NCI-H1694 (cell line): Measurements from ENCODE around the gene GTF2IRD1.
A peak's percentile ranks its signal among the peaks of the same experiment; 100 is the strongest.
"Not testable (repeated sequence)": the region's sequence is repeated elsewhere in the genome, so short reads cannot be mapped to it uniquely, and the experiment has no call there.

Experiments used
- DNase-seq: peaks from one replicate; lab custom pipeline; 2025; lab: John Stamatoyannopoulos, UW

GTF2IRD1 gene

DNA sequence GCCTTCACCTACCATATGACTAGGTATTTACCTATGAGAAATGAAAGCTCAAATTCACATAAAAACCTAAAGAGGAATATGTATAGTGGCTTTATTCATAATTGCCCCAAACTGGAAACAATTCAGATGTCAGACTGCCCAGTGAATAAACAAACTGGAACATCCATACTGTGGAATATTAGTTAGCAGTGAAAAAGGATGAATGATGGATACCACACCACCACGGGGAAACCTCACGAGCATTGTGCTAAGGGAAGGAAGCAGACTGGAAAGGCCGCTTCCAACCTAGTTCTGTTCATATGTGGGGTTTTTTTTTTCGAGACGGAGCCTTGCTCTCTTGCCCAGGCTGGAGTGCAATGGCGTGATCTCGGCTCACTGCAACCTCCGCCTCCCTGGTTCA, 16.8 kb downstream of the GTF2IRD1 start:
- no peak for DNase-seq

DNA sequence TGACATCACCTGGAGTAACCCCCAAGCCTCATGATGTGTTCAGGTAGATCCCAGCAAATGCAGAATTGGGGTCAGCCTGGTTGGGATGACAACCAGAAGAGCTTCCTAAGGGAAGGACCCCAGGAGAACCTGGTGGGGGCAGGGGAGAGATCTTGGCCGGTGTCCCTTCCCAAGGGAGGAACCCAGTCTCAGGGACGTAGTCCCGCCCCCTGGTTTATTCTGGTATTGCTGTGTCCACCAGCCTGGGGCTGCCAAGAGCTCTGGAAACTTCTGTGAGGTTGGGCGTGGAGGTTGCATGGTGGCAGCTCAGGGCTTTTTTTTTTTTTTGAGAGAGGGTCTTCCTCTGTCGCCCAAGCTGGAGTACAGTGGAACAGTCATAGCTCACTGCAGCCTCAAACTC, 19.4 kb downstream of the GTF2IRD1 start:
- no peak for DNase-seq

DNA sequence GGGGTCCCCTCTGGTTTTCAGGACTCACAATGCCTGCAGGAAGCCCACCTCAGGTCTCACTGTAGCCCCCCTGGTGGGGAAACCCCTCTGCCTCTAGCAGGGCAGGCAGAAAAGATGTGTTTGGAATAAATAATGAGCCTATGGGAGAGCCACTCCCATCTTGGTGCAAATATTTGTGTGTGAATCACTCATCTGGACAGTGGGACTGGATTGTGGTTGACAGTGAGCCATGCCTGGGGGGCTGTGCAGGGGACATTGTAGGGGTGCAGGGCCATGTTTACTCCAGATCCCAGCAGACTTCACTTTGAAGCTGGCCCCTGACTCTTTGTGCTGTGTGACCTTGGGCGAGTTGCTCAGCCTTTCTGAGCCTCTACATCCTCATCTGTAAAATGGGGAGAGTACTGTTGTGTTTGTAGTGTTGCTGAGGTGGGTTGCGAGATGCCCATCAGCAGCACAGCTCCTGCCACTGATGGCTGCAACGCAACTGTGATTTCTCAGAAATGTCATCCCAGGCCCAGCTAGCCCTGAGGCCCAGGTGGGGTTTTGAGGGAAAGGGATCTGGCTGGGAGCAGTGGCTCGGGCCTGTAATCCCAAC, 20.7 kb downstream of the GTF2IRD1 start:
- no peak for DNase-seq

DNA sequence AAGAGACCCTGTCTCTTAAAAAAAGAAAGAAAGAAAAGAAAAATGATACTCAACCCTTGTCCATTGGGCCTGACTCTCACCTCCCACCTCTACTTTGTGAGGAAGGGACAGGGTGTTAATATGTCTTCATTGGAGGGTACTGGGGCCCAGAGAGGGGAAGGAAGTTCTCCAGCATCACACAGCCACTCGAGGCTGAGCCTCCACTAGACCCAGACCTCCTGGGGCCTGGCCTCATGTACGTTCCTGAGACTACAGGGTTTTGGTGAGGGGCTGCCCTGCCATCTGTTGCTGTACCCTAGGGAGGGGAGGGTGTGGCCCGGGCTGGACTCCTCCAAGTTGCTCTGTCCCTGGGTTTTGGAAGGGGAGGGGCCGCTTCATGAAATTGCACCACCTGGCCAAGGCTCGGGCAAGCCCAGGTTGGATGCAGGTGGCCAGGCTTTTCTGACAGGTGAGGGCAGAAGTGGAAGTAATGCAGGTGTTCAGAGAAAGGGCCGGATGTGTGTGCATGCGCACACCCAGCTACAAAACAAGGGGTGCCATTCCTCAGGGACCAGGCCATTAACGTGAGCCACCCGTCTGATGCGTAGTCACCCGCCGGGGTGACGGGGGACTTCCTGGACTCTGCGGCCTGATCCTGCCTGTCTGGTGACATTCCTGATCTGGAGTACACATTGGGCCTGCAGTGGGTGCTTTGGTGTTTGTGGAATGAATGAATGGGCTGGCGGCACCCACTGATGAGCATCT, 21.7 kb downstream of the GTF2IRD1 start:
- DNase-seq, result no peak

DNA sequence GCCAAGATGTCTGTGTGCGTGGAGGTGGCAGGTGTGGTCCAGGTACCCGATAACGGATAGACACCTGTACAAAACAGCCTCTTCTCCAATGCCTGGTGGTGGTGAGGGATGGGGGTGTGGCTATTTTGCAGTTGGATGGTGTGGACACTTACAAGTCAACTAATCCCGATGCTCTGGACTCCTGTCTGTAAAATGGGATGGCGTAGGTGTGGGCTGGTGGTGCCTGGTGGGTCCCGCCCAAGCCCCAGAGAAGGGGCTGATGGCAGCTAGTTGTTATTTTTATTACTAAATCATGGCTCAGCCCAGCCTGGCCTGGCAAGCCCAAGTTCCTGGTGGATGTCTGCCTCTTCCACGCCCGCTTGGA, 22.3 kb downstream of the GTF2IRD1 start:
- DNase-seq, result no peak

DNA sequence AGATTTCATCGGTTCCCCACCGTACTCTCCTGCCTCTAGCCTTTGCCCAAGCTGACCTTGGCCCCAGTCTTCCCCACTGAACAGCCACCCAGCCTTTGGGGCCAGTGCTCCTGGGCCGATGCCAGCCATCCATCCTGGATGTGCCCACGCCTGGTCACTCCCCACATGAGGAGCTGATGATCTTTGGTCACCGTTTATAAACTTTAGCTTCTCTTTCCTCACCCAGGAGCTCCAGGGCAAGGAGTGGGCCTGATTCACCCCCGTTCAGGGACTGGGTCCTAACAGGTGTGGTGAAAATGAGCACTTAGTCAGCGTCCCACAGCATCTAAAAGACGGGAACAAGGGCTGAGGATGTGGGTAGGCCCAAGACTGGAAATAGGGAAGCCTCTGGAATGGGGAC, 22.9 kb downstream of the GTF2IRD1 start:
- DNase-seq, result no peak

DNA sequence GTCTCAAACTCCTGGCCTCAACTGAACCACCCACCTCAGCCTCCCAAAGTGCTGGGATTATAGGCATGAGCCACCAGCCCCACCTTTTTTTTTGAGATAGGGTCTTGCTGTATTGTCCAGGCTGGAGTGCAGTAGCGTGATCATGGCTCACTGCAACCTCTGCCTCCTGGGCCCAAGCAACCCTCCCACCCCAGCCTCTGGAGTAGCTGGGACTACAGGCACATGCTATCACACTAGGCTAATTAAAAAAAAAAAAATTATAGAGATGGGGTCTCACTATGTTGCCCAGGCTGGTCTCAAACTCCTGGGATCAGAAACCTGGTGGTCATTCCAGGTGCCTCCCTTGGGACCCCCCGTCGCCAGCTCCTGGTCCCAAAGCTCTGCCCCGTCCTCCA, 25.0 kb downstream of the GTF2IRD1 start:
- no peak for DNase-seq

DNA sequence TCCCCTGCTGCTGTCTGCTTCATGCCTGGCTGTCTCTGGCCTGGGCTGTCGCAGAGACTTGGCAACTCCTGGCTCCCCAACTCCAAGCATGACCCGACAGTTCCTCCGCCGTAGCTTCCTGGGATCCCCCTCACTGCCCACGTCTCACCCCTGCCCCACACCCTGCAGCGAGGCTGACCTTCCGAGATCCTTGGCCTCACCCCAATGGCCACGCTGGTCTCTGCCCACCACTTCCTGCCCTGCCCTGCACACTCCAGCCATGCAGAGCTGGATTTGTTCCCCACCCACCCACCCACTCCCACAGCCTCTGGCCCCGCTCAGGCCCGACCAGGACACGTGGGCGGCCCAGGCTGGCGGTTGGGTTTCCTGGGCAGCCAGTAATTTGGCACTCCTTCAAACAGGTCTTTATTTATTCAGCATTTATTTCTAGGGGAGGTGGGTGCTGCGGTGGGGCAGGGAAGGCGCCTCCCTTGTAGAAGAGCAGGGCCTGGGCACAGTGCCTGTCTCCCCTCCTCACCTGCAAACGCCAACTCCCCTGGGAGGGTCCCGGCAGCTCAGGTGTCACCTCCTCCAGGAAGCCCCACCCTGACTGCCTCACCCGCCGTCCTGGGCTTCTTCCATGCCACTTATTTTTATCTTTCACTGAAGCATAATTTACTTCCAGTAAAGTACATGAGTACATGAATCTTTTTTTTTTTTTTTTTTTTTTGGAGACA, 25.5 kb downstream of the GTF2IRD1 start:
- no peak for DNase-seq

DNA sequence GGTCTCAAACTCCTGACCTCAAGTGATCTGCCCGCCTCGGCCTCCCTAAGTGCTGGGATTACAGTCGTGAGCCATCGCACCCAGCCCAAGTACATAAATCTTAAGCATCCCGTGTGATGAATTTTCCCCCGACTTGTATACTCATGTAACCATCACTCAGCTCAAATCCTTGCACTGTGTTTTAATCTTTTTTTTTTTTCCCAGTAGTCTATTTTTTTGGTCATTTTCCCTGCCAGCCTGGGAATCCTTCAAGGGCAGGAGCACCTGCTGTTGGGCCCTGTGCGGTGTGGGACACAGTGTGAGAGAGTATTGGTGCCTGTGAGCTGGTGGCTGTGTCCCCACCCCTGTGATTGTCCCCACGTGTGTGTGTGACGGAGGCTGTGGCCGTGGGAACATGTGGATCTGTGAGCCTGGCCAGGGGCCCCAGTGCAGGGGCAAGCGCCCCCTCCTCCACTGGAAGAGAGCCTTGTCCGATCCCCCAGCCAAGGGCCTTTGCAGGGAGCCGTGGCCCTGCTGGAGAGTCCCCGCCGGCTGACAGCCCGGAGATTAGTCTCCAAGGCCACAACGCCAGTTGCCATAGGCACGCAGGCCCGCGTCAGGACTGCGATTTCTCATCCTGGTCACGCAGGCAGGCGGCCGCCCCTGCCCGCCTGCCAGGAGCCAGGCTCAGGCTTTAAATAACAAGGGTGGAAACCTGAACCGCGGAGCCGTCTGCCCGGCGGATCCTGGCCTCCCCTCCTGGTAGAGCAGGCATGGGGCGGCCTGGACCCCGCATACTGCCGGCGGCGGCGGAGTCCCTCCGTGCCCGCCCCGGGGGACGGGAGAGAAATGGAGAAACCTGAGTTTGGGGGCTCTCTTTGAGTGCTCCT, 26.5 kb downstream of the GTF2IRD1 start:
- peak; percentile 34 for DNase-seq

DNA sequence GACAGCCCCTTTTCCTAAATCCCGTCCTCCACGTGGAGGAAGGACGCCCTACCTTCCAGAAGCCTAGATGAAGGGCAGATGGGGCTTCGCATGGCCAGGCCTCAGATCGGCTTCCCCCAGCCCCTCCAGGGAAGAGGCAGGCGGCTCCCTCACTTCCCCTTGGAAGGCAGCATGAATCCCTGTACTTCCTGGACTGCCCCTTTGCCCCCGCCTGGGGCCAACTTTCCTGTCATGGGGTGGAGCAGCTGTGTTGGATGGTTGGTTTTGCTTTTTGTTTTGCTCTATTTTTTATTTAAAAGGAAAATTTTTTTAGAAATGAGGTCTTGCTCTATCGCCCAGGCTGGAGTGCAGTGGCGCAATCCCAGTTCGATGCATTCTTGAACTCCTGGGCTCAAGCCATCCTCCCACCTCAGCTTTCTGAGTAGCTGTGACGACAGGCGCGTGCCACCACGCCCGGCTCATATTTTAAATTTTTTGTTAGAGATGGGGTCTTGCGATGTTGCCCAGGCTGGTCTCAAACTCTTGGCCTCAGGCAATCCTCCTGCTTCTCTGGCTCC, 27.2 kb downstream of the GTF2IRD1 start:
- no peak for DNase-seq

DNA sequence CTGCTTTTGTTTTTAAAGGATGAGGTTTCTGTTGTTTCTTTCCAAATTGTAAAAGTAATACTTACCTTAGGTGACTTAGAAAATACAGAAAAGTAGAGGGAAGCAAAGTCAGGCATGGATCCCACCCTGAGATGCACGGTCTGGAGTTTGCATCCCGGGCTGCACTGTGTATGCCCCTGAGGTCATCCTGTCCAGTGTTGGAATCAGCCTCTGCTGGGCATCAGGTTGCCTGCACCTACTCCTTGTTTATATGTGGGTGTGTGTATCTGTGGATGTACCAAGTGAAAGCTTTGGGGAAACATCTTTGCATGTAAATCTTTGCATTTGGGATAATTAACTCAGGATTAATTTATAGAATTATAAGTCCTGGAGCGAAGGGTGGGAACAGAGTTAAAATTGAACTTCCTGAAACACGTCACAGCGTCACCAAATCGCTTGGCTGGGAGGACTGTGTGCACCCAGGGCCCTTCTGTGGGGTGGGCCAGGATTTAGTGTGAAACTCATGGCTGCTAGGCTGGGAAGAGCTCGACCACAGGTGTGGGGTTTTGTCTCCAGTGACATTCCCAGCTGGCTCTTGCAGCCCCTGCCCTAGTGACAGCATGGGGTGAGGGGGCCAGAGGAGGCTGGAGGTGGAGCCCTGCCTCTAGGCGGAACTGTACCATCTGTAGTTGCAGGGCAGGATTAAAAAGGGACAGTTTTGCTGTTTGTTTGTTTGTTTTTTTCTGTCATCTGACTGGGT, 27.9 kb downstream of the GTF2IRD1 start:
- DNase-seq, result no peak

DNA sequence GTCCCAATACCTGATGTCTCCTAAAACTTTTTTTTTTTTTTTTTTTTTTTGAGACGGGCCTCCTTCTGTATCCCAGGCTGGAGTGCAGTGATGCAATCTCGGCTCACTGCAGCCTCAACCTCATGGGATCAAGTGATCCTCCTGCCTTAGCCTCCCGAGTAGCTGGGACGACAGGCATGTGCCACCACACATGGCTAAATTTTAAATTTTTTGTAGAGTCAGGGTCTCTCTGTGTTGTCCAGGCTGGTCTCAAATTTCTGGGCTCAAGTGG, 28.4 kb downstream of the GTF2IRD1 start:
- no peak for DNase-seq

DNA sequence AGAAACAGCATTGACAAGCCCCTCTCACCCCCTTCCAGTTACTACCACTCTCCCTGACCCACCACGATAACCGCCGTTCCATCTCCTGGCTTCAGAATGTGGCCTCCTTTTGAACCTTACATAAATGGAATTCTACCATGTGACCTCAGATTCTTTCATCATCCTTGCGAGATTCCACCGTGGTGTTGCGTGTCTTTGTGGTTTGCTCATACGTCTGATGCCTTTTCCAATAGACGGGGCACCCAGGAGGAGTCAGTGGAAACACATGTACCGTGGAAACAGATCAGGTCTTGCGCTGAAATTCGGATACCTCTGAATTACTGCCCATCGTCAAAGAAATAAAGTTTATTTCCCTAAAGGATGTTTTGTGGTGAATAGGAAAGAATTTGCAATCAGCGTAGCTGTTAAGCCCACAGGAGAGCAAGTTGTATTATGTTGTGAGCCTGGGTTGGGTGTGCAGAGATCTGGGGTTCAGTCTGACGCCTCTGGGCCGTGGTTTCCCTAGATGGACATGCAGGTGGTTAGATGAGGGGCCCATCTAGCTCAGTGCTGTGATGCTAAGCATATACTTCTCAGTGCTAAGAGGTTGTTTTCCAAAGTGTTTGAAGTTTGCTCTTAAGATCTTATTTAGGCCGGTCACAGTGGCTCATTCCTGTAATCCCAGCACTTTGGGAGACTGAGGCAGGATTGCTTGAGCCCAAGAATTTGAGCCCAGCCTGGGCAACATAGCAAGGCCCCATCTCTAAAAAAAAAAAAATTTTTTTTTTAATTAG, 29.1 kb downstream of the GTF2IRD1 start:
- DNase-seq, result no peak

DNA sequence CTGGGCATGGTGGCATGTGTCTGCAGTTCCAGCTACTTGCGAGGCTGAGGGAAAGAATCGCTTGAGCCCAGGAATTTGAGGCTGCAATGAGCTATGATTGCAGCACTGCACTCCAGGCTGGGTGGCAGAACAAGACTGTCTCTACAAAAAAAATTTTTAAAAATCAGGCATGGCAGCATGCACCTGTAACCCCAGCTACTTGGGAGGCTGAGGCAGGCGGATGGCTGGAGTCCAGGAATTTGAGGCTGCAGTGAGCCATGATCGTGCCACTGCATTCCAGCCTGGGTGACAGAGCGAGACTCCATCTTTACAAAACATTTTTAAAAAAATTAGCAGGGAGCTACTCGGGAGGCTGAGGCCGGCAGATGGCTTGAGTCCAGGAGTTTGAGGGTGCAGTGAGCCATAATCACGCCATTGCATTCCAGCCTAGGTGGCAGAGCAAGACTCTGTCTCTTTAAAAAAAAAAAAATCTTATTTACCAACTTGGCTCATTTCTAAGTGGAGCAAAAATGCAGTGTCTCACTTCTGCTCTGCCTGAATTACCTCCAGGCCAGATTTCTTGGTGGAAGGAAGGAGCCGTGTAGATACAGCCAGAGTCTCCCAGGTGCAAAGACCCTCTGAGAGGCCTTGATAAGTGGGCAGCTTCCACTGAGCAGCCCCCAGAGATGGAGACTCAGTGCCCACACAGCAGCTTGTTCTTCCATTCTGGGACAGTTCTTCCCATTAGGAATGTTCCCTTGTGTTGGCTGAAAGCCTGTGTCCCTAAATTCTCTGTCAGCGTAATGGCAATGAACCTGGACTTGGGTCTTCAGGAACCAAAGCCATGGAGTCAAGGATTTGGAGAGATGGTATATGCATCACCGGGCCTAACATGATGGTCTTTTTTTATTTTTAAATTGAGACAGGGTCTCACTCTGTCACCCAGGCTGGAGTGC, 30.0 kb downstream of the GTF2IRD1 start:
- no peak for DNase-seq

DNA sequence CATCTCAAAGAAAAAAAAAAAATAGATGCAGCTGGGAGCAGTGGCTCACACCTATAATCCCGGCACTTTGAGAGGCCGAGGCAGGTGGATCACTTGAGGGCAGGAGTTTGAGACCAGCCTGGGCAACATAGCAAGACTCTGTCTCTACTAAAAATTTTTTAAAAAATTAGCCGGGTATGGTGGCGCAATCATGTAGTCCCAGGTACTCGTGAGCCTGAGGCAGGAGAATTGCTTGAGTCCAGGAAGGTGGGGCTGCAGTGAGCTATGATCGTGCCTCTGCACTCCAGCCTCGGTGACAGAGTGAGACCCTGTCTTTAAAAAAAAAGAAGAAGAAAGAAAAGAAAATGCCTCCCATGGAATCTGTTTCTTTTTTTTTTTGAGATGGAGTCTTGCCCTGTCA, 31.9 kb downstream of the GTF2IRD1 start:
- DNase-seq, result no peak

DNA sequence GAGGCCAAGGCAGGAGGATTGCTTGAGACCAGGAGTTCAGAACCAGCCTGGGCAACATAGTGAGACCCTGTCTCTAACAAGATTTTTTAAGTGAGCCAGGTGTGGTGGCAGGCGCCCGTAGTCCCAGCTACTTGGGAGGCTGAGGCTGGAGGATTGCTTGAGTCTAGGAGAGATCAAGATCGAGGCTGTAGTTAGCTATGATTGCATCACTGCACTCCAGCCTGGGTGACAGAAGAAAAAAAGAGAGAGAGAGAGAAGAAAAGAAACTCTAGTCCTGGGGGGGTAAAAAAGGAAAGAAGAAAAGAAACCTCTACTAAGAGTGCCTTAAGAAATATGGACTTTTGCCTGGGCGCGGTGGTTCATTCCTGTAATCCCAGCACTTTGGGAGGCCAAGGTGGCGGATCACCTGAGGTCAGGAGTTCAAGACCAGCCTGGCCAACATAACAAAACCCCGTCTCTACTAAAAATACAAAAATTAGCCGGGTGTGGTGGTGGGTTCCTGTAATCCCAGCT, 34.9 kb downstream of the GTF2IRD1 start:
- DNase-seq, result not testable (repeated sequence)

DNA sequence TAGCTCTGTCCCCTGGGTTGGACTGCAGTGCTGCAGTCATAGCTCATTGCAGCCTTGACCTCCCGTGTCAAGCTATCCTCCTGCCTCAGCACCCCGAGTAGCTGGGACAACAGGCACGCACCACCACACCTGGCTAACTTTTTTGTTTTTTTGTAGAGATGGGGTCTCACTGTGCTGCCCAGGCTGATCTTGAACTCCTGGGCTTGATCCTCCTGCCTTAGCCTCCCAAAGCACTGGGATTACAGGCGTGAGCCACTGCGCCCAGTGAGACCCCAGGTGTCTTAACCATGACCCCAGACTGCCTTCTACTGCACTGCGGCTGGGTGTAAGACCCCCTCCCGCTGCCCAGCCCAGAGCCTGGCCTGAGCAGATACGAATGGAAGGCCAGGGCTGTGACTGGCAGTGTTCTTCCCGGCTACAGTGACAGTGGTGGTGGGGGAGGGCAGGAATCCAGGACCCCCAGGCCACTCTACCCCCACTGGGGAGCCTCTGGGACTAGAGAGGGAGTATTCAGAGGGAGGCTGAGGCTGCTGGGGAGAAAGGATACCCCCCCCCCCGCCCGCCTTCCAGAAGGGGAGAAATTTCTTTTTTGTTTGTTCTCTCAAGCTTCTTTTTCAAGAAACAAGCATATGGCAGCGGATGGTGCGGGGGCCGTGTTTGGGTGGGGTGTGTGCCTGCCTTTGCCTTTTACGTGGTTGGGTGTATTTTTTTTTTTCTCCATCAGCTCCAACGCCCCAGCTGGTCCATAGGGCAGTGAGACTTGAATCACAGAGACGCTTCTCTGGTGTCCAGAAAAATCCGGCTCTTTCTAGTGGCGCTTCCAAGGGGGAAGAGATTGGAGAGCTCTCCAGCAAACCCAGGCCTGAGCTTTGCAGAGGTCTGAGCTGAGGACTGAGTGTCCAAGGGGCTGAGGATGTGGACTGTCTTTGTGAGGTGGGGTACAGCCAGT, 36.6 kb downstream of the GTF2IRD1 start:
- DNase-seq, result no peak

DNA sequence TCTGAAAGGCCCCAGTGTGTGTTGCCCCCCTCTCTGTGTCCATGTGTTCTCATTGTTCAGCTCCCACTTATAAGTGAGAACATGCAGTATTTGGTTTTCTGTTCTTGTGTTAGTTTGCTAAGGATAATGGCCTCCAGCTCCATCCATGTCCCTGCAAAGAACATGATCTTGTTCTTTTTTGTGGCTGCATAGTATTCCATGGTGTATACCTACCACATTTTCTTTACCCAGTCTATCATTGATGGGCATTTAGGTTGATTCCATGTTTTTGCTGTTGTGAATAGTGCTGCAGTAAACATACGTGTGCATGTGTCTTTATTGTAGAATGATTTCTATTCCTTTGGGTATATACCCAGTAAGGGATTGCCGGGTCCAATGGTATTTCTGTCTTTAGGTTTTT, 37.8 kb downstream of the GTF2IRD1 start:
- not testable (repeated sequence) for DNase-seq
